Panc1 (cell line): ENCODE results near the gene STON1.

Source experiments
- CTCF ChIP-seq: fragments of 450-650 bp; IDR thresholded peaks from 2 replicates; pipeline ENCODE4 v1.5.1; 2017; ENCODE audit warnings: mild to moderate bottlenecking
- SIN3A ChIP-seq: IDR thresholded peaks from 2 replicates; pipeline ENCODE4 v1.6.1; 2012; ENCODE audit warnings: low read depth, mild to moderate bottlenecking, low read length, moderate library complexity, borderline replicate concordance; ENCODE audit not compliant: insufficient read depth

GRCh38 chr2:48483916-48484315 lies 46.0 kb upstream of the STON1 start:
- no peak for TF ChIP-seq CTCF
- TF ChIP-seq SIN3A: no peak
